H1 (cell line): ENCODE measurements around the gene NDUFB11. TPM values are rescaled to one million over a fixed set of nuclear protein-coding genes. Genes with fewer than 3 reads are reported as not detected.
A peak's percentile ranks its signal among the peaks of the same experiment; 100 is the strongest.

ENCODE experiments used
- CTCF ChIA-PET: fragments of 300-600 bp; sonication (Branson Sonifier 250); formaldehyde crosslinking; loops from one replicate; lab custom pipeline; 2021; ENCODE audit not compliant: partially characterized antibody; lab: Charles Lee
- POLR2A ChIA-PET: fragments of 300-600 bp; sonication (Branson Sonifier 250); formaldehyde crosslinking; loops from one replicate; lab custom pipeline; 2021; ENCODE audit warnings: inconsistent platforms; ENCODE audit not compliant: partially characterized antibody; lab: Charles Lee
- DNase-seq, 2 experiments: peaks; one replicate each; pipeline versions ENCODE4 v3.0.0 to v3.0.0-alpha.2; 2010 to 2022; ENCODE audit warnings: low spot score in 2 of 2, low read depth in 1 of 2, mixed read lengths in 1 of 2
- FAIRE-seq: peaks from 2 replicates; lab custom pipeline; 2011; peaks lifted over from hg19 to GRCh38; lab: Jason Lieb, UNC
- H2AFZ ChIP-seq: 2 replicates; pipeline ENCODE4 v1.8.1; 2012; ENCODE audit warnings: low read length, inconsistent platforms
- H2AK5ac ChIP-seq: 2 replicates; pipeline ENCODE4 v1.6.1; 2013; ENCODE audit warnings: low read depth, low read length
- H2BK120ac ChIP-seq: replicated peaks from 2 replicates; pipeline ENCODE3; 2013; ENCODE audit warnings: low read depth, low read length, inconsistent platforms
- H2BK12ac ChIP-seq: 2 replicates; pipeline ENCODE4 v1.6.1; 2013; ENCODE audit warnings: low read depth, low read length
- H2BK15ac ChIP-seq: 2 replicates; pipeline ENCODE4 v1.6.1; 2013; ENCODE audit warnings: low read length
- H2BK20ac ChIP-seq: 2 replicates; pipeline ENCODE4 v1.6.1; 2013; ENCODE audit warnings: low read length
- H2BK5ac ChIP-seq: 2 replicates; pipeline ENCODE4 v1.6.1; 2013; ENCODE audit warnings: low read depth, low read length
- H3K14ac ChIP-seq: 2 replicates; pipeline ENCODE4 v1.6.1; 2013; ENCODE audit warnings: inconsistent platforms; ENCODE audit not compliant: insufficient read length
- H3K18ac ChIP-seq: 2 replicates; pipeline ENCODE4 v1.6.1; 2013; ENCODE audit warnings: low read length; ENCODE audit errors: extremely low read depth
- H3K23ac ChIP-seq: 2 replicates; pipeline ENCODE4 v1.6.1; 2013; ENCODE audit warnings: inconsistent platforms; ENCODE audit not compliant: insufficient read length
- H3K23me2 ChIP-seq: 2 replicates; pipeline ENCODE4 v1.6.1; 2013; ENCODE audit warnings: low read depth, low read length
- H3K27ac ChIP-seq: 2 replicates; pipeline ENCODE4 v1.6.1; 2011; ENCODE audit warnings: low read depth, low read length, inconsistent platforms
- H3K27me3 ChIP-seq, 4 experiments: replicated peaks in 1 of 4; 1 replicate in 1 of 4; 2 replicates in 3 of 4; pipeline versions ENCODE4 v1.6.1 to v1.8.1; 2011 to 2013; ENCODE audit warnings: low read length in 3 of 4, mild to moderate bottlenecking in 3 of 4, inconsistent platforms in 2 of 4, mixed read lengths in 2 of 4, moderate library complexity in 1 of 4; ENCODE audit not compliant: control insufficient read depth in 3 of 4, insufficient read depth in 3 of 4; ENCODE audit errors: extremely low read depth in 1 of 4
- H3K36me3 ChIP-seq, 4 experiments: 2 replicates each; pipeline versions ENCODE4 v1.6.1 to v1.8.1; 2011 to 2013; ENCODE audit warnings: mild to moderate bottlenecking in 4 of 4, low read length in 3 of 4, moderate library complexity in 2 of 4, control low read depth in 1 of 4, inconsistent platforms in 1 of 4; ENCODE audit not compliant: insufficient read depth in 4 of 4, control insufficient read depth in 2 of 4
- H3K4ac ChIP-seq: replicated peaks from 2 replicates; pipeline ENCODE3; 2013; ENCODE audit warnings: low read length, low read depth, mixed read lengths, inconsistent platforms; ENCODE audit not compliant: insufficient read length
- H3K4me1 ChIP-seq, 4 experiments: replicated peaks in 1 of 4; 1 replicate in 1 of 4; 2 replicates in 3 of 4; pipeline versions ENCODE4 v1.6.1 to v1.8.1; 2011 to 2013; ENCODE audit warnings: low read length in 3 of 4, inconsistent platforms in 2 of 4, mixed read lengths in 1 of 4; ENCODE audit not compliant: insufficient read depth in 4 of 4, control insufficient read depth in 3 of 4
- H3K4me2 ChIP-seq, 2 experiments: 2 replicates each; pipeline versions ENCODE4 v1.6.1 to v1.8.1; 2011 to 2013; ENCODE audit warnings: low read depth in 2 of 2, low read length in 2 of 2, control low read depth in 1 of 2, inconsistent platforms in 1 of 2, mild to moderate bottlenecking in 1 of 2; ENCODE audit not compliant: insufficient read depth in 1 of 2
- H3K4me3 ChIP-seq, 4 experiments: fragments of 200-600, 300-600 bp in 1 of 4; sonication (generic), shearing (Covaris generic), sonication (Bioruptor Twin) in 1 of 4; 2 replicates each; pipeline versions ENCODE4 v1.5.1 to v1.8.1; 2011 to 2016; ENCODE audit warnings: low read length in 4 of 4, low read depth in 3 of 4, control low read depth in 2 of 4, inconsistent platforms in 2 of 4, mild to moderate bottlenecking in 2 of 4, mixed read lengths in 1 of 4, moderate library complexity in 1 of 4; ENCODE audit not compliant: insufficient read depth in 2 of 4; ENCODE audit errors: extremely low read depth in 1 of 4
- H3K56ac ChIP-seq: replicated peaks from 2 replicates; pipeline ENCODE3; 2013; ENCODE audit warnings: low read depth, mild to moderate bottlenecking, mixed read lengths, low read length, inconsistent platforms; ENCODE audit not compliant: insufficient read length
- H3K79me1 ChIP-seq: 2 replicates; pipeline ENCODE4 v1.6.1; 2013; ENCODE audit warnings: low read depth, low read length, control low read depth
- H3K79me2 ChIP-seq, 2 experiments: 2 replicates each; pipeline versions ENCODE4 v1.6.1 to v1.8.1; 2012 to 2013; ENCODE audit warnings: low read length in 2 of 2, mild to moderate bottlenecking in 2 of 2, inconsistent platforms in 1 of 2; ENCODE audit not compliant: insufficient read depth in 2 of 2, control insufficient read depth in 1 of 2
- H3K9ac ChIP-seq, 4 experiments: replicated peaks in 1 of 4; 1 replicate in 1 of 4; 2 replicates in 3 of 4; pipeline versions ENCODE4 v1.6.1 to v1.8.1; 2011 to 2013; ENCODE audit warnings: low read depth in 3 of 4, low read length in 3 of 4, control low read depth in 2 of 4, mild to moderate bottlenecking in 2 of 4, moderate library complexity in 2 of 4, inconsistent platforms in 1 of 4; ENCODE audit errors: extremely low read depth in 1 of 4
- H3K9me3 ChIP-seq, 2 experiments: 2 replicates each; pipeline versions ENCODE4 v1.6.1 to v1.8.1; 2012 to 2013; ENCODE audit warnings: mild to moderate bottlenecking in 2 of 2, moderate library complexity in 2 of 2, control low read depth in 1 of 2, inconsistent platforms in 1 of 2, low read depth in 1 of 2, low read length in 1 of 2, mixed read lengths in 1 of 2; ENCODE audit not compliant: insufficient read depth in 2 of 2
- H4K20me1 ChIP-seq, 2 experiments: replicated peaks in 1 of 2; 2 replicates each; pipeline versions ENCODE3 to v1.8.1; 2011 to 2013; ENCODE audit warnings: inconsistent platforms in 2 of 2, low read length in 2 of 2, mild to moderate bottlenecking in 1 of 2; ENCODE audit not compliant: insufficient read depth in 2 of 2, control insufficient read depth in 1 of 2
- H4K5ac ChIP-seq: 2 replicates; pipeline ENCODE4 v1.6.1; 2013; ENCODE audit warnings: low read length, low read depth, mixed read lengths, inconsistent platforms; ENCODE audit not compliant: insufficient read length
- H4K8ac ChIP-seq: 2 replicates; pipeline ENCODE4 v1.8.0; 2013; ENCODE audit warnings: mild to moderate bottlenecking, moderate library complexity, low read length, inconsistent platforms; ENCODE audit not compliant: insufficient read depth; ENCODE audit errors: extremely low read depth
- H4K91ac ChIP-seq: replicated peaks from 2 replicates; pipeline ENCODE3; 2013; ENCODE audit warnings: low read length, mixed read lengths, inconsistent platforms; ENCODE audit not compliant: insufficient read length
- CTBP2 ChIP-seq: IDR thresholded peaks from 2 replicates; pipeline ENCODE4 v1.7.0; 2011; ENCODE audit warnings: borderline replicate concordance, mild to moderate bottlenecking, moderate library complexity, mixed read lengths, low read length; ENCODE audit not compliant: insufficient read depth, insufficient read length
- PHF8 ChIP-seq: fragments of 200-600 bp; sonication (generic); conservative IDR thresholded peaks from 2 replicates; pipeline ENCODE4 v1.7.1; 2012; ENCODE audit warnings: low read depth, mild to moderate bottlenecking, inconsistent platforms, low read length, moderate library complexity
- POLR2A ChIP-seq, 2 experiments: IDR thresholded peaks; 1 replicate in 1 of 2; 2 replicates in 1 of 2; pipeline ENCODE4 v1.6.1; 2011; ENCODE audit warnings: low read depth in 2 of 2, low read length in 2 of 2, mild to moderate bottlenecking in 2 of 2; ENCODE audit errors: control extremely low read depth in 1 of 2
- RAD21 ChIP-seq, 2 experiments: IDR thresholded peaks in 1 of 2; conservative IDR thresholded peaks in 1 of 2; 2 replicates each; pipeline ENCODE4 v1.6.1; 2011; ENCODE audit warnings: low read depth in 2 of 2, low read length in 2 of 2, improper control_type of control experiment in 1 of 2, inconsistent platforms in 1 of 2, mild to moderate bottlenecking in 1 of 2, moderate library complexity in 1 of 2
- WGBS, 2 experiments: shearing (Covaris generic) in 1 of 2; methylation state at CpG; one replicate each; pipeline versions ENCODE4 v1.1.6 to v1.1.7; 2013 to 2015; ENCODE audit warnings: low lambda C conversion rate in 2 of 2, mixed read lengths in 2 of 2, inconsistent platforms in 1 of 2, low coverage in 1 of 2, missing lambda C conversion rate in 1 of 2; ENCODE audit not compliant: insufficient replicate concordance in 2 of 2, insufficient coverage in 1 of 2, insufficient read length in 1 of 2; ENCODE audit errors: extremely low coverage in 1 of 2, missing lambda C conversion rate in 1 of 2; 5-methylcytosine and 5-hydroxymethylcytosine counted together
- polyA plus RNA-seq, 7 experiments: library from polyadenylated mRNA; depleted of rRNA in 3 of 7; stranded (reverse) in 5 of 7; unstranded in 2 of 7; fragments of >200 nt in 5 of 7; fragments of 200-250 nt in 2 of 7; gene quantifications; 1 replicate in 5 of 7; 2 replicates in 1 of 7; 4 replicates in 1 of 7; pipeline versions ENCODE4 v1.2.1 to v1.2.3, GENCODE V29; 2011 to 2013; ENCODE audit warnings: missing spikeins in 2 of 7, mixed read lengths in 2 of 7
- total RNA-seq: library from RNA; stranded (reverse); fragmentation: NEBNext Ultra II Directional; extraction: Animal tissue kit (Norgen Biotek cat#: 25700); gene quantifications from 2 replicates; pipeline ENCODE4 v1.2.1, GENCODE V29; 2021
- TF ChIP-seq, protein P1 (sequence below), 3 experiments: IDR thresholded peaks; 1 replicate in 2 of 3; 2 replicates in 1 of 3; pipeline versions ENCODE4 v1.5.1 to v1.6.1; 2011; ENCODE audit warnings: low read length in 3 of 3, mild to moderate bottlenecking in 3 of 3, inconsistent platforms in 2 of 3, low read depth in 1 of 3, moderate library complexity in 1 of 3; ENCODE audit not compliant: insufficient read depth in 1 of 3; ENCODE audit errors: control extremely low read depth in 1 of 3
- TF ChIP-seq, protein P2 (sequence below): IDR thresholded peaks from 2 replicates; pipeline ENCODE4 v1.6.1; 2011; ENCODE audit warnings: low read length, improper control_type of control experiment

The NDUFB11 gene
- total and polyA plus RNA-seq, 2 of the 8 experiments (the other 6 are each of a cell fraction or from before 2014, with no cell fraction given) = 120 to 131 TPM

DNA sequence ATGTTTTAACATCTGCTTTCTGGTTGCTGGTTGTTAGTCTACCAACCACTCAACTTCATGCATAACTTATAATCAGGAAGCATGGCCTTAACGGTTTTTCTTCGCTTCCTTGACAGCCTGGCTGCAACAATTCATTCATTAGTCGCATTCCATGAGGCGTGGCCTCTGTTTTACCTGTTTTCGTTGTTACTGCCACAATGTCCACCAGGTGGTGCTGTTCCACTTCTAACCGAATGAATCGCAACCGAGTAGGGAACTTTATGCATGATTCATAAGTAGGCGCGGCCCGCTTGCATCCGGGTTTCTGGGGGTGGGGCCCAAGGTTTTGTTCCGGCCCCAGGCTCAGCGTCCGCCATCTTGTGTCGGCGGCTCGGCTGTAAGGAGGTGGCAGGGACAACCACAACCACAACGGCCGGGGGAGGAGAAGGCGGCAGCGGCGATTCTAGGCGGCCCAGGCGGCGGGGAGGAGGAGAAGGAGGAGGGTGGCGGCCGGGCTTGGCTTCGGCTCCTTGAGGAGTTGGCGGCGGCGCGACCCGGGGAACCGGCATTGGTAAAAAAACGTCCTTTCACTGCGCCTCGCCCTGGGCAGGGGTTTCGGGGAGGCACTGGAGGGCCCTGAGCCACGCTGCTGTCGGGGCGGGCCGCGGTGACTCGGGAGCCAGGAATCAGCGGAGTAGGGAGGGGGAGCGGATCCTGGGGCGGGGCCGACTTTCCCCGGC lies 49.1 kb upstream of the NDUFB11 start, which contains the start of gene UBA1:
Gene UBA1 (plus strand): TSS at position 355 of the 719 bp plus-strand sequence. CDS start 4,974 bp downstream, outside the sequence.
- H3K27ac ChIP-seq = peak within 1 kb of the TSS; percentile 85
- H3K9me3 ChIP-seq = no peaks in the 10 kb centered on the region
- no peak within 1 kb of the TSS for H2AFZ ChIP-seq
- peak in 1 of 2 experiments; percentile 87 for DNase-seq
- H3K18ac ChIP-seq = no peak within 1 kb of the TSS; the same call in none of the 2 replicates
- CTCF ChIA-PET = interaction anchor here (1.0 to 1.2 kb wide), 2 partner anchors 76 to 118 kb away, joined by 3 read pairs; no protein-coding TSS in a partner anchor
- POLR2A ChIA-PET = interaction anchor here (1.0 to 1.5 kb wide), 6 partner anchors 12 to 168 kb away, joined by 3 to 6 read pairs (median 4); no protein-coding TSS in a partner anchor
- H4K8ac ChIP-seq = peak within 1 kb of the TSS; percentile 88; the same call in 1 of the 2 replicates
- H3K79me2 ChIP-seq = peaks cover 19 to 46% of the 10 kb centered on the region in 2 experiments; a peak in 3 of 4 replicates
- no peak within 1 kb of the TSS for H3K23ac ChIP-seq
- H2BK20ac ChIP-seq = no peak within 1 kb of the TSS
- no peak within 1 kb of the TSS for H2BK15ac ChIP-seq
- H3K56ac ChIP-seq = peak within 1 kb of the TSS; percentile 59
- H3K79me1 ChIP-seq = peaks cover 3% of the 10 kb centered on the region; the same call in 1 of the 2 replicates
- H4K20me1 ChIP-seq = peaks cover 5 to 22% of the 10 kb centered on the region in 2 experiments
- peak; percentile 68 for FAIRE-seq
- no peaks in the 10 kb centered on the region for H3K27me3 ChIP-seq
- no peak within 1 kb of the TSS for H2BK120ac ChIP-seq
- peaks cover 0 to 21% (median 7%) of the 10 kb centered on the region in 4 experiments; a peak in 6 of 8 replicates for H3K36me3 ChIP-seq
- no peak within 1 kb of the TSS for H4K91ac ChIP-seq
- H3K4me2 ChIP-seq = peak within 1 kb of the TSS; percentile 64 to 93
- H4K5ac ChIP-seq = peak within 1 kb of the TSS; percentile 74
- no peak within 1 kb of the TSS for H3K14ac ChIP-seq
- no peak within 1 kb of the TSS for H2BK12ac ChIP-seq
- H3K23me2 ChIP-seq = peaks cover 2% of the 10 kb centered on the region; the same call in 1 of the 2 replicates
- WGBS, 2 experiments = 1% methylated on average over 22 of the region's 50 CpGs; no CpG with 5 or more reads in 1 of the 2 experiments
- no peak within 1 kb of the TSS for H2AK5ac ChIP-seq
- H3K9ac ChIP-seq = peak within 1 kb of the TSS; percentile 87 to 98 (median 93)
- H3K4ac ChIP-seq = no peak within 1 kb of the TSS
- peak within 1 kb of the TSS; percentile 71; the same call in 1 of the 2 replicates for H2BK5ac ChIP-seq
- peaks cover 2 to 16% (median 9%) of the 10 kb centered on the region in 4 experiments for H3K4me1 ChIP-seq
- peak within 1 kb of the TSS; percentile 70 to 97 (median 83) for H3K4me3 ChIP-seq
- TF ChIP-seq RAD21 (IDR thresholded peaks at IDR 0.05 in 1 of 2, conservative IDR thresholded peaks at IDR 0.05 in 1 of 2; ENCODE audit: low read depth in 2 of 2, low read length in 2 of 2) (peak; percentile 74 to 78), CTBP2 (no peak), PHF8 (peak; percentile 88), POLR2A (IDR thresholded peaks at IDR 0.05; ENCODE audit: control extremely low read depth in 1 of 2, low read depth in 2 of 2, low read length in 2 of 2) (peak in 1 of 2 experiments; percentile 84; a peak in 2 of 3 replicates)
- TF ChIP-seq, protein P1, sequence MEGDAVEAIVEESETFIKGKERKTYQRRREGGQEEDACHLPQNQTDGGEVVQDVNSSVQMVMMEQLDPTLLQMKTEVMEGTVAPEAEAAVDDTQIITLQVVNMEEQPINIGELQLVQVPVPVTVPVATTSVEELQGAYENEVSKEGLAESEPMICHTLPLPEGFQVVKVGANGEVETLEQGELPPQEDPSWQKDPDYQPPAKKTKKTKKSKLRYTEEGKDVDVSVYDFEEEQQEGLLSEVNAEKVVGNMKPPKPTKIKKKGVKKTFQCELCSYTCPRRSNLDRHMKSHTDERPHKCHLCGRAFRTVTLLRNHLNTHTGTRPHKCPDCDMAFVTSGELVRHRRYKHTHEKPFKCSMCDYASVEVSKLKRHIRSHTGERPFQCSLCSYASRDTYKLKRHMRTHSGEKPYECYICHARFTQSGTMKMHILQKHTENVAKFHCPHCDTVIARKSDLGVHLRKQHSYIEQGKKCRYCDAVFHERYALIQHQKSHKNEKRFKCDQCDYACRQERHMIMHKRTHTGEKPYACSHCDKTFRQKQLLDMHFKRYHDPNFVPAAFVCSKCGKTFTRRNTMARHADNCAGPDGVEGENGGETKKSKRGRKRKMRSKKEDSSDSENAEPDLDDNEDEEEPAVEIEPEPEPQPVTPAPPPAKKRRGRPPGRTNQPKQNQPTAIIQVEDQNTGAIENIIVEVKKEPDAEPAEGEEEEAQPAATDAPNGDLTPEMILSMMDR (IDR thresholded peaks at IDR 0.05; ENCODE audit: control extremely low read depth in 1 of 3, insufficient read depth in 1 of 3, low read depth in 1 of 3, low read length in 3 of 3) = peak in 2 of 3 experiments; percentile 55 to 72; a peak in 3 of 4 replicates
- TF ChIP-seq, protein P2, sequence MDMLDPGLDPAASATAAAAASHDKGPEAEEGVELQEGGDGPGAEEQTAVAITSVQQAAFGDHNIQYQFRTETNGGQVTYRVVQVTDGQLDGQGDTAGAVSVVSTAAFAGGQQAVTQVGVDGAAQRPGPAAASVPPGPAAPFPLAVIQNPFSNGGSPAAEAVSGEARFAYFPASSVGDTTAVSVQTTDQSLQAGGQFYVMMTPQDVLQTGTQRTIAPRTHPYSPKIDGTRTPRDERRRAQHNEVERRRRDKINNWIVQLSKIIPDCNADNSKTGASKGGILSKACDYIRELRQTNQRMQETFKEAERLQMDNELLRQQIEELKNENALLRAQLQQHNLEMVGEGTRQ = no peak
